Measurements from ENCODE around the gene OXA1L.
A peak's percentile ranks its signal among the peaks of the same experiment; 100 is the strongest.
"Not testable (repeated sequence)": the region's sequence is repeated elsewhere in the genome, so short reads cannot be mapped to it uniquely, and the experiment has no call there.

The OXA1L gene

DNA sequence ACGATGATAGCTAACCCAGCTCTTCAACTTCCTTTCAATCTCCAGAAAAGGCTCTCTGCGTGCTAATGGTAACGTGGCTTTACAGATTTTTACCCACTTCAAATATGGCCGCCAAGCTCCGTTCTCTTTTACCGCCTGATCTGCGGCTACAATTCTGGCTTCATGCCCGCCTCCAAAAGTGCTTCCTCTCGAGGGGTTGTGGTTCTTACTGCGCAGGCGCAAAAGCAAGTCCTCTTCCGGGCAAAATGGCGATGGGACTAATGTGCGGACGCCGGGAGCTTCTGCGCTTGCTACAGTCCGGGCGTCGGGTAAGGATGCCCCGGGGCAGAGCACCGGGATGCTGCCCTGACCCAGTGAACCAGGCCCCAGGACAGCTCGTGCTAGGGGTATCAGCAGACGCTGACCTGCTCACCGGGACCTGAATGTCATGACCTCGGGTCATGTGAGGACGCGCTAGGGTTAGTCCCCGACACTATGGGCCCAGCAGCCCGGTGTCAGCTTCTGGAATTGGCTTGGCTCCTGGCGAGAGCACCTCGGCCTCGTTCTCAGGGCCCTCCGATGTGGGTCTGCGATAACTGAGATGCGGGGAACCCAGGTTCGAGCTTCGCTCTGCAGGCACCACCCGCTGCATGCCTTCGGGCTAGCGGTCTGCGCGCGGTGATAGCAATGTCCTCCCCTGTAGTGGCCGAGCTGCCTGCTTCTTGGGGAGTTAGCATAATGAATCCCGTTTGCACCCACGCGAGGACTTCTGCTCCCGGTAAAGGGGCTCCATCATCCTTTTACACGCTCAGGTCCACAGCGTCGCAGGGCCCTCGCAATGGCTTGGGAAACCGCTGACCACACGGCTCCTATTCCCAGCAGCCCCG, at the start of gene OXA1L:
OXA1L (plus strand) TSS at position 232 of the 866 bp plus-strand sequence; CDS start at position 246, 14 bp downstream.
- peak within 1 kb of the TSS; percentile 86 for H3K27ac ChIP-seq
- TF ChIP-seq, protein P1, sequence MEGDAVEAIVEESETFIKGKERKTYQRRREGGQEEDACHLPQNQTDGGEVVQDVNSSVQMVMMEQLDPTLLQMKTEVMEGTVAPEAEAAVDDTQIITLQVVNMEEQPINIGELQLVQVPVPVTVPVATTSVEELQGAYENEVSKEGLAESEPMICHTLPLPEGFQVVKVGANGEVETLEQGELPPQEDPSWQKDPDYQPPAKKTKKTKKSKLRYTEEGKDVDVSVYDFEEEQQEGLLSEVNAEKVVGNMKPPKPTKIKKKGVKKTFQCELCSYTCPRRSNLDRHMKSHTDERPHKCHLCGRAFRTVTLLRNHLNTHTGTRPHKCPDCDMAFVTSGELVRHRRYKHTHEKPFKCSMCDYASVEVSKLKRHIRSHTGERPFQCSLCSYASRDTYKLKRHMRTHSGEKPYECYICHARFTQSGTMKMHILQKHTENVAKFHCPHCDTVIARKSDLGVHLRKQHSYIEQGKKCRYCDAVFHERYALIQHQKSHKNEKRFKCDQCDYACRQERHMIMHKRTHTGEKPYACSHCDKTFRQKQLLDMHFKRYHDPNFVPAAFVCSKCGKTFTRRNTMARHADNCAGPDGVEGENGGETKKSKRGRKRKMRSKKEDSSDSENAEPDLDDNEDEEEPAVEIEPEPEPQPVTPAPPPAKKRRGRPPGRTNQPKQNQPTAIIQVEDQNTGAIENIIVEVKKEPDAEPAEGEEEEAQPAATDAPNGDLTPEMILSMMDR (conservative IDR thresholded peaks at IDR 0.05): no peak

DNA sequence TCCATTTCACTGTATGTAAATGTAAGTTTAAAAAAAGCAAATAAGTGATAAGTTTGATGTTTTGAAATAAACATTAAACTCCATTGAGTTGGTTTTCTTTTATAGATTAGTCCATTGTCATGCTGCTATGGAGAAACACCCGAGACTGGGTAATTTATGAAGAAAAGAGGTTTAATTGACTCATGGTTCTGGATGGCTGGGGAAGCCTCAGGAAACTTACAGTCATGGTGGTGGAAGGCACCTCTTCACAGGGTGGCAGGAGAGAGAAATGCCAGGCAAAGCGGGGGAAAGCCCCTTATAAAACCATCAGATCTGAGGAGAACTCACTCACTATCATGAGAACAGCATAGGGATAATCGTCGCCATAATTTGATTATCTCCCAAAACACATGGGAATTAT, 48.4 kb upstream of the OXA1L start:
- no peak overlapping the region for H3K27ac ChIP-seq
- TF ChIP-seq, protein P1 (conservative IDR thresholded peaks at IDR 0.05): no peak

DNA sequence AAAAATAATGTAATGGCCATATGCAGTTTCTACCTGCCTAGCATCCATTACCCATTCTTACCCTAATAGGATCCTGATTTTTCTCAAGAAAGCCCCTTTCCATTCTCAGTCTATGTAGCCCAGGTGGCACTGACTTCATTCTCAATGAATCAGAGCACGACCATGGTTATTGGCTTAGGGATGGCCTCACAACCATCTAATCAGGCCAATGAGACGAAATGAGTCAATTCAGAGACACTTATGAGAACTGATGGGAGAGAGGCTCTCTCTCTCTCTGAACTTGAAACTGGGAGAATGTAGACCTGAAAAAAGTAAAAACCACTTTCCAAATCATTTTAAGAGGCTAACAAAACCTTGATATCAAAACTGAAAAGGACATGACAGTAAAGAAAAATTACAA, 45.3 kb upstream of the OXA1L start:
- TF ChIP-seq, protein P1 (conservative IDR thresholded peaks at IDR 0.05): no peak
- no peak overlapping the region for H3K27ac ChIP-seq

DNA sequence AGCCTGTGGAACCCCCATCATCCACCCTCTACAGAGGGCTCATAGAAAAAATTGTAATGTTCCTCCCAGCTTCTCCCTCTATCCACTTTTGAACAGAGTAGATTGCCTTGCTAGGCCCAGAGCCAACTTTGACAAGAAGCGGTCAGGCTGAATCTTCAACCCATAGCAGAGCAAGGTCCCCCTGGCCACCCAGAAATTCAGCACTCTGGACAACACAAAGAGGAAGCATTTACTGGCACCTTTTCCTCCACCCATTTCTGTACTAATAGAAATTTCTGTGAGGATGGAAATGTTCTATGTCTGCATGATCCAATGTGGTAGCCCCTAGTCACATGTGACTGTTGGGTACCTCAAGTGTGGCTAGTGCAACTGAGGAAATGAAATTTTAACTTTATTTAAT, 42.7 kb upstream of the OXA1L start:
- no peak overlapping the region for H3K27ac ChIP-seq
- TF ChIP-seq, protein P1 (conservative IDR thresholded peaks at IDR 0.05): no peak

DNA sequence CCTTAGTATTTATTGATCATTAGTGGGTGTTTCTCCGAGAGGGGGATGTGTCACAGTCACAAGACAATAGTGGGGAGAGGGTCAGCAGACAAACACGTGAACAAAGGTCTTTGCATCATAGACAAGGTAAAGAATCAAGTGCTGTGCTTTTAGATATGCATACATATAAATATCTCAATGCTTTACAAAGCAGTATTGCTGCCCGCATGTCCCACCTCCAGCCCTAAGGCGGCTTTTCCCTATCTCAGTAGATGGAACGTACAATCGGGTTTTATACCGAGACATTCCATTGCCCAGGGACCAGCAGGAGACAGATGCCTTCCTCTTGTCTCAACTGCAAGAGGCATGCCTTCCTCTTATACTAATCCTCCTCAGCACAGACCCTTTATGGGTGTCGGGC, 41.6 kb upstream of the OXA1L start:
- not testable (repeated sequence) for H3K27ac ChIP-seq

DNA sequence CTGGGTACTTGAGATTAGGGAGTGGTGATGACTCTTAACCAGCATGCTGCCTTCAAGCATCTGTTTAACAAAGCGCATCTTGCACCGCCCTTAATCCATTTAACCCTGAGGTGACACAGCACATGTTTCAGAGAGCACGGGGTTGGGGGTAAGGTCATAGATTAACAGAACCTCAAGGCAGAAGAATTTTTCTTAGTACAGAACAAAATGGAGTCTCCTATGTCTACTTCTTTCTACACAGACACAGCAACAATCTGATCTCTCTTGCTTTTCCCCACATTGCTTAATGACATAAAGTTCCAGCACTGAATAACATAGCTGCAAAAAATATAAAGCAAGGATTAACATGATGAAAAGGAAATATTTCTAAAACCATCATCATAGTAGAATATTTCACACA, 41.1 kb upstream of the OXA1L start:
- not testable (repeated sequence) for H3K27ac ChIP-seq

DNA sequence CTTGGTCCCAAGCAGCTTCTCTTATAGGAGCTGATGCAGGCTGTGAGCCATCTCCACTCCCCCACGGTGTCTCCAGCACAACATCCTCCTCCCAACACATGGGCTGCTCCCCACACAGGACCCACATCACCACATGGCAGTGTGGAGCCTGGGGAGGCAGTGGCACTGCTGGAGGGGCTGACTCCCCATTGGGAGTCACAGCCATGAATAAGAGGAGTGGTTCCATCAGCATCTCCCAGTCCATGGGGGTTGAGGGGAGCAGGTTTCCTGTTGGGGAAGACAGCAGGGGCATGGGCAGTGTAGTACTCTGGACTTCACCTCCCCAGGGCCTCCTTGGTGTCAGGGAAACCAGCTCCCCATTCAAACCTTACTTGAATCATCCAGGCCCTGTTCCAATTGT, 40.5 kb upstream of the OXA1L start:
- TF ChIP-seq, protein P1 (conservative IDR thresholded peaks at IDR 0.05): no peak
- H3K27ac ChIP-seq: no peak overlapping the region

DNA sequence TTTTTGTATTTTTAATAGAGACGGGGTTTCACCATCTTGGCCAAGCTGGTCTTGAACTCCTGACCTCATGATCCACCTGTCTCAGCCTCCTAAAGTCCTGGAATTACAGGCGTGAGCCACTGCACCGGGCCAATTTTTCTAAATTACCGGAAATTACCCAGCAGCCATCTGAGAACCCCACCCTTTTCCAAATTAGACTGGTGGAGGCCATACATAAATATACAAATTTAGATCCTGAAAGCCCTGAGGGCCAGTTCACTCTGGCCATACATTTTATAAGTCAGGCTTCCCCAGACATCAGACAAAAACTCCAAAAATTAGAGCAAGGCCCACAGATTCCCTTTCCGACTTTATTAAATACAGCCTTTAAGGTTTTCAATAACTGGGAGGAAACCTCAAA, 34.4 kb upstream of the OXA1L start:
- H3K27ac ChIP-seq: not testable (repeated sequence)

DNA sequence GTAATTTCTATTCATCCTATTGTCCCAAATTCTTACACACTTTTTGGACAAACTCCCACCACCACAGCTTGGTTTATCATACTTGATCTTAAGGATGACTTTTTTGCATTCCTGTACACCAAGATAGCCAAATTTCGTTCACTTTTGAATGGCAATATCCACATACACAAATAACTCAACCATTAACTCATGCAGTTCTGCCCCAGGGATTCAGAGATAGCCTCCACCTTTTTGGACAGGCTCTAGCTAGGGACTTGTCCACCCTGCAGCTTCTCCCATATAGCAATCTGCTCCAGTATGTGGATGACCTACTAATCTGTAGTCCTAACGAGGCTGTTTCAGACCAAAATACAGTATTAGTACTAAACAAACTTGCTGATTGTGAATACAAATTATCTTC, 32.7 kb upstream of the OXA1L start:
- H3K27ac ChIP-seq: no peak overlapping the region
- TF ChIP-seq, protein P1 (conservative IDR thresholded peaks at IDR 0.05): no peak

Data from VCaP (cell line).